Gastrocnemius medialis (tissue), 4 donors: Measurements from ENCODE around the gene ADAP1. TPM values are rescaled to one million over a fixed set of nuclear protein-coding genes. Genes with fewer than 3 reads are reported as not detected.
A peak's percentile ranks its signal among the peaks of the same experiment; 100 is the strongest.

Experiments
- ATAC-seq, 2 donors: fragments of 150-250 bp; one replicate each; pipeline ENCODE4 v1.9.1; 2016
- DNase-seq, 2 donors: peaks; one replicate each; pipeline ENCODE4 v3.0.0-alpha.2; 2019
- H3K27ac ChIP-seq, 4 donors: fragments of 200-600 bp; sonication (generic); 1 replicate in 1 of 4; 2 replicates in 3 of 4; pipeline ENCODE4 v1.5.1; 2016 to 2018; ENCODE audit warnings: mild to moderate bottlenecking in 2 of 4, moderate library complexity in 1 of 4
- H3K27me3 ChIP-seq, 3 donors: fragments of 200-600 bp; sonication (generic) in 2 of 3; 1 replicate in 1 of 3; 2 replicates in 2 of 3; pipeline versions ENCODE4 v1.5.1 to v1.6.0; 2016 to 2019; ENCODE audit warnings: mild to moderate bottlenecking in 1 of 3, moderate library complexity in 1 of 3
- H3K36me3 ChIP-seq, 2 donors: fragments of 200-600 bp; sonication (generic) in 1 of 2; one replicate each; pipeline ENCODE4 v1.5.1; 2017 to 2018
- H3K4me1 ChIP-seq, 2 donors: fragments of 200-600 bp; sonication (generic) in 1 of 2; one replicate each; pipeline ENCODE4 v1.5.1; 2016 to 2017; ENCODE audit warnings: mild to moderate bottlenecking in 2 of 2
- H3K4me3 ChIP-seq, 4 donors: fragments of 200-600 bp; sonication (generic) in 3 of 4; 1 replicate in 1 of 4; 2 replicates in 3 of 4; pipeline ENCODE4 v1.5.1; 2016 to 2019; ENCODE audit warnings: mild to moderate bottlenecking in 2 of 4
- H3K9me3 ChIP-seq, 3 donors: fragments of 200-600 bp; sonication (generic) in 2 of 3; 1 replicate in 1 of 3; 2 replicates in 2 of 3; pipeline ENCODE4 v1.5.1; 2016 to 2019
- CTCF ChIP-seq, 5 experiments: fragments of 450-650 bp in 3 of 5; fragments of 200-600 bp in 2 of 5; sonication (generic) in 2 of 5; IDR thresholded peaks in 4 of 5; conservative IDR thresholded peaks in 1 of 5; 1 replicate in 4 of 5; 2 replicates in 1 of 5; pipeline ENCODE4 v1.5.1; 2016 to 2019; ENCODE audit warnings: antibody characterized with exemption in 5 of 5, mild to moderate bottlenecking in 3 of 5, moderate library complexity in 3 of 5
- POLR2A ChIP-seq, 2 donors: fragments of 450-650 bp; IDR thresholded peaks; one replicate each; pipeline ENCODE4 v1.6.1; 2017; ENCODE audit warnings: antibody characterized with exemption in 2 of 2, mild to moderate bottlenecking in 2 of 2, moderate library complexity in 2 of 2
- in situ Hi-C, 4 donors: fragments of 200-750 bp; cut with MboI; loops; one replicate each; pipeline versions ENCODE4 v1.15.0 to v1.8.0; 2017; ENCODE audit warnings: low sequenced_read_pairs in 4 of 4
- intact Hi-C: fragments of 100-400 bp; cut with DNase I; formaldehyde crosslinking; loops from one replicate; pipeline ENCODE4 v1.15.1; 2023; ENCODE audit warnings: low total_unique reads
- total RNA-seq, 4 donors: library from RNA; depleted of rRNA; stranded (reverse); fragments of >200 nt; gene quantifications; one replicate each; pipeline versions ENCODE4 v1.1.0 to v1.2.3, GENCODE V29; 2016

The ADAP1 gene
- total RNA-seq, 4 donors from 2014 or later = 0.71 to 5.0 (median 1.1) TPM

- H3K27me3 ChIP-seq = no peaks in the 10 kb centered on the region
- DNase-seq (no peak), ATAC-seq (no peak)
- H3K9me3 ChIP-seq = no peaks in the 10 kb centered on the region
- H3K27ac ChIP-seq = peak overlapping the region; percentile 65 to 96 (median 93)
- in situ Hi-C loops (loop anchor here in 3 of 4 donors (5.0 to 10.0 kb wide), 3 partner anchors 47 to 87 kb away; no protein-coding TSS in a partner anchor), intact Hi-C loops (loop anchor here (2.0 to 10.0 kb wide), 3 partner anchors 49 to 547 kb away; no protein-coding TSS in a partner anchor)
- TF ChIP-seq CTCF (IDR thresholded peaks at IDR 0.05 in 4 of 5, conservative IDR thresholded peaks at IDR 0.05 in 1 of 5) (no peak), POLR2A (IDR thresholded peaks at IDR 0.05) (no peak)
- no peak overlapping the region for H3K4me3 ChIP-seq
- peaks cover 31 to 36% of the 10 kb centered on the region in 2 donors for H3K4me1 ChIP-seq
- peaks cover 0 to 39% of the 10 kb centered on the region in 2 donors for H3K36me3 ChIP-seq
Observed at GRCh38 chr7:871900-872537, 82.5 kb downstream of the ADAP1 start.

- Histone ChIP-seq H3K9me3 (no peaks in the 10 kb centered on the region), H3K27ac (peak overlapping the region; percentile 41 to 58 (median 50)), H3K4me3 (no peak overlapping the region), H3K27me3 (no peaks in the 10 kb centered on the region), H3K36me3 (peaks cover 0 to 60% of the 10 kb centered on the region in 2 donors), H3K4me1 (peaks cover 22 to 27% of the 10 kb centered on the region in 2 donors)
- TF ChIP-seq CTCF (IDR thresholded peaks at IDR 0.05 in 4 of 5, conservative IDR thresholded peaks at IDR 0.05 in 1 of 5) (no peak), POLR2A (IDR thresholded peaks at IDR 0.05) (no peak)
- intact Hi-C loops (no loop called here), in situ Hi-C loops (loop anchor here in 1 of 4 donors (10.0 kb wide), 1 partner anchor 85 kb away; no protein-coding TSS in a partner anchor)
- ATAC-seq = no peak
- DNase-seq = no peak
Observed at GRCh38 chr7:869348-869747, 85.1 kb downstream of the ADAP1 start.

GRCh38 chr7:868189-868486 lies 86.3 kb downstream of the ADAP1 start:
- H3K27ac ChIP-seq = peak overlapping the region; percentile 76 to 84 (median 78)
- in situ Hi-C loops = loop anchor here in 1 of 4 donors (10.0 kb wide), 1 partner anchor 83 kb away; no protein-coding TSS in a partner anchor

GRCh38 chr7:867406-868188 lies 86.9 kb downstream of the ADAP1 start:
- peaks cover 0 to 67% of the 10 kb centered on the region in 2 donors for H3K36me3 ChIP-seq
- peak overlapping the region; percentile 76 to 84 (median 78) for H3K27ac ChIP-seq
- no peaks in the 10 kb centered on the region for H3K27me3 ChIP-seq
- H3K9me3 ChIP-seq = no peaks in the 10 kb centered on the region
- in situ Hi-C loops = loop anchor here in 1 of 4 donors (10.0 kb wide), 1 partner anchor 83 kb away; no protein-coding TSS in a partner anchor
- H3K4me3 ChIP-seq = no peak overlapping the region
- TF ChIP-seq CTCF (IDR thresholded peaks at IDR 0.05 in 4 of 5, conservative IDR thresholded peaks at IDR 0.05 in 1 of 5) (no peak), POLR2A (IDR thresholded peaks at IDR 0.05) (no peak)
- peaks cover 6 to 12% of the 10 kb centered on the region in 2 donors for H3K4me1 ChIP-seq
- peak; percentile 44 to 75 for DNase-seq
- ATAC-seq = peak; percentile 49 to 80
- intact Hi-C loops = no loop called here

More at GRCh38 chr7:868189-868486, 86.3 kb downstream of the ADAP1 start:
- Histone ChIP-seq H3K9me3 (no peaks in the 10 kb centered on the region), H3K36me3 (peaks cover 0 to 64% of the 10 kb centered on the region in 2 donors), H3K4me1 (peaks cover 12 to 15% of the 10 kb centered on the region in 2 donors), H3K4me3 (no peak overlapping the region), H3K27me3 (no peaks in the 10 kb centered on the region)
- no peak for TF ChIP-seq CTCF (IDR thresholded peaks at IDR 0.05 in 4 of 5, conservative IDR thresholded peaks at IDR 0.05 in 1 of 5)
- no peak for TF ChIP-seq POLR2A (IDR thresholded peaks at IDR 0.05)
- intact Hi-C loops = no loop called here
- DNase-seq (no peak), ATAC-seq (no peak)
